ENCODE data around the gene CLINT1. TPM values are rescaled to one million over a fixed set of nuclear protein-coding genes. Genes with fewer than 3 reads are reported as not detected.

CLINT1 gene
- total RNA-seq, 1 experiment from 2014 or later = 69.6 TPM

GRCh38 chr5:157823655-157824054 is 35.3 kb downstream of the CLINT1 start:
- H3K27me3 ChIP-seq (replicated peaks; ENCODE audit: insufficient read depth, low read depth, low read length, poor library complexity) = no peaks in the 10 kb centered on the region
- H3K4me3 ChIP-seq (ENCODE audit: low read depth, low read length, poor library complexity, severe bottlenecking) = no peak overlapping the region
- intact Hi-C loops (cut with micrococcal nuclease; ENCODE audit: unreplicated experiment) = no loop called here
- BruUV-seq (replicated peaks) = no TSS peak
- H3K27ac ChIP-seq (ENCODE audit: low read depth, low read length, poor library complexity, severe bottlenecking) = no peak overlapping the region
- DNase-seq (ENCODE audit: low spot score) = no peak
- H3K4me1 ChIP-seq (ENCODE audit: insufficient read depth, low read length, poor library complexity, severe bottlenecking) = peaks cover 46% of the 10 kb centered on the region
- no peaks in the 10 kb centered on the region for H3K36me3 ChIP-seq (ENCODE audit: insufficient read depth, low read length, poor library complexity, severe bottlenecking)
- ChIA-PET CTCF (no interaction called here), POLR2A (ENCODE audit: low non-redundant PET) (no interaction called here)
- no peak for TF ChIP-seq EZH2 (IDR thresholded peaks at IDR 0.05; ENCODE audit: borderline replicate concordance, low read depth, low read length, poor library complexity, severe bottlenecking)
- no peak for TF ChIP-seq CTCF (conservative IDR thresholded peaks at IDR 0.05; ENCODE audit: low read depth, low read length)
- no peaks in the 10 kb centered on the region for H3K9me3 ChIP-seq (ENCODE audit: low read depth, low read length, poor library complexity, severe bottlenecking)

- ChIA-PET POLR2A (ENCODE audit: low non-redundant PET) (no interaction called here), CTCF (no interaction called here)
- no peak for TF ChIP-seq CTCF (conservative IDR thresholded peaks at IDR 0.05; ENCODE audit: low read depth, low read length)
- TF ChIP-seq EZH2 (IDR thresholded peaks at IDR 0.05; ENCODE audit: borderline replicate concordance, low read depth, low read length, poor library complexity, severe bottlenecking) = no peak
- peaks cover 35% of the 10 kb centered on the region for H3K4me1 ChIP-seq (ENCODE audit: insufficient read depth, low read length, poor library complexity, severe bottlenecking)
- no TSS peak for BruUV-seq (replicated peaks)
- no peaks in the 10 kb centered on the region for H3K27me3 ChIP-seq (replicated peaks; ENCODE audit: insufficient read depth, low read depth, low read length, poor library complexity)
- H3K4me3 ChIP-seq (ENCODE audit: low read depth, low read length, poor library complexity, severe bottlenecking) = no peak overlapping the region
- H3K27ac ChIP-seq (ENCODE audit: low read depth, low read length, poor library complexity, severe bottlenecking) = peak overlapping the region; percentile 22
- DNase-seq (ENCODE audit: low spot score) = no peak
- intact Hi-C loops (cut with micrococcal nuclease; ENCODE audit: unreplicated experiment) = no loop called here
- no peaks in the 10 kb centered on the region for H3K36me3 ChIP-seq (ENCODE audit: insufficient read depth, low read length, poor library complexity, severe bottlenecking)
- H3K9me3 ChIP-seq (ENCODE audit: low read depth, low read length, poor library complexity, severe bottlenecking) = no peaks in the 10 kb centered on the region
Observed at GRCh38 chr5:157821822-157822622, 36.9 kb downstream of the CLINT1 start.

GRCh38 chr5:157821405-157821804 is 37.5 kb downstream of the CLINT1 start:
- BruUV-seq (replicated peaks) = no TSS peak
- Histone ChIP-seq H3K36me3 (ENCODE audit: insufficient read depth, low read length, poor library complexity, severe bottlenecking) (no peaks in the 10 kb centered on the region), H3K27ac (ENCODE audit: low read depth, low read length, poor library complexity, severe bottlenecking) (peak overlapping the region; percentile 22), H3K4me1 (ENCODE audit: insufficient read depth, low read length, poor library complexity, severe bottlenecking) (peaks cover 32% of the 10 kb centered on the region), H3K9me3 (ENCODE audit: low read depth, low read length, poor library complexity, severe bottlenecking) (no peaks in the 10 kb centered on the region), H3K4me3 (ENCODE audit: low read depth, low read length, poor library complexity, severe bottlenecking) (no peak overlapping the region), H3K27me3 (replicated peaks; ENCODE audit: insufficient read depth, low read depth, low read length, poor library complexity) (no peaks in the 10 kb centered on the region)
- no peak for DNase-seq (ENCODE audit: low spot score)
- ChIA-PET CTCF (no interaction called here), POLR2A (ENCODE audit: low non-redundant PET) (no interaction called here)
- intact Hi-C loops (cut with micrococcal nuclease; ENCODE audit: unreplicated experiment) = no loop called here
- TF ChIP-seq CTCF (conservative IDR thresholded peaks at IDR 0.05; ENCODE audit: low read depth, low read length) (no peak), EZH2 (IDR thresholded peaks at IDR 0.05; ENCODE audit: borderline replicate concordance, low read depth, low read length, poor library complexity, severe bottlenecking) (no peak)
